ENCODE data around the gene SP4. TPM values are rescaled to one million over a fixed set of nuclear protein-coding genes. Genes with fewer than 3 reads are reported as not detected.
A peak's percentile ranks its signal among the peaks of the same experiment; 100 is the strongest.

The SP4 gene
- polyA plus RNA-seq, 12 donors, result 3.8 to 8.8 (median 7.2) TPM; not detected in 1

DNA sequence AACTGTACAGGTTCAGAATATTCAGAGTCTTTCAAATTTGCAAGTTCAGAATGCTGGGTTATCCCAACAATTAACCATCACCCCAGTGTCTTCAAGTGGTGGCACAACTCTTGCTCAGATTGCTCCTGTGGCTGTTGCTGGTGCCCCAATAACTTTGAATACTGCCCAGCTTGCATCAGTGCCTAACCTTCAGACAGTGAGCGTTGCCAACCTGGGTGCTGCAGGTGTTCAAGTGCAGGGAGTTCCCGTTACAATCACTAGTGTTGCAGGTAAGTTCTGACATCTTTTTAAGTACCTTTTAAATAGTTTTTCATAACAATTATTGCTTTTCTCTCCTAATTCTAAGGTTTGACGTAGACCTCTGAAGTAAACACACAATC, 2.7 kb downstream of the SP4 start:
- no peak for DNase-seq

DNA sequence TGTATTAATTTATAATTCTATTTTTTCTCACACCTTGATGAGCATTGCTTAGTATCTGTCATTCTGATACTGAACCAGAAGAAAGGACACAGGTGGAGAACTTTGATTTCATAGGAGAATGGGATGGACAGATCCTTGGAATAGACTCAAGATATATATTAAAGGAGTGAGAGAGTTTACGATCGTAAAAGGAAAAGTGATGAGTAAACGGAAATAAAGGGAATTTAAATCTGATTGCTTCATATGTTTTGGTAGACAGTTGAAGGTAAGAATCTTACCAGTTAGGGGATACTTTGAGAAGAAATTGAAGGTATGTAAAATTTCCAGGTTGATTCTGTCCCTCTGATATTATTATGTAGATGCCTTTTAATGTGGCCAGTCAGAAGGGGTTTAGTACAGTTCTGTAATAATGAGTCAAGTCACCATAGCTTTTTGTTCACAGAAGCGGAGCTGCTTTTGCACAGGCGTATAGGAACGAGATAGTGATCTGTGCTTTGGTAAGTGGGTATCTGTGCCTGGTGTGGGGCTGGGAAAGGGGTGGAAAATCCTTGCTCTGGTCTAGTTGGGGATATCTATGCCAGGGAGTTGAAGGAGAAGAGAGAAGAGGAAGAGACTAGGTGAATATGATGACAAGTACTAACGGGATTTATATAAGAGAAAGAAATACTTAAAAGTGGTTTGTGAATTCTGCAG, 15.4 kb downstream of the SP4 start:
- no peak for DNase-seq

DNA sequence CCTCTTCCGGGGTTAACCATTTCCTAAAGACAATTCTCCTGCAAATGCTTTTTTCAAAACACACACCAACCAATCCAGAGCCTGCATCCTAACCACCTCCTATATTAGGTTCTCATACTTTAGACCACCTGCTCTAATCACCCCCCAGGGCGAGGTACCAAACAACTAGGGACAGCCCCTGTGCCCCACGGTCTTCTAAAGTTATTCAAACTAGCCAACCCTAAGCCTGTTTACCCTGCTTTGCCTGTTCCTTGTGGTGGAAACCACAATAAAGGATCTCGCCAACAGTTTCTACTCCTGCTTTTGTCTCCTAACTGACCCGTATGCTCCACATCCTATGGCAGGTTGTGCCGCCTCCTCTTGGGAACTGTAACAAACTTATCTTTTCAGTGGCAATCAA, 21.1 kb downstream of the SP4 start:
- no peak for DNase-seq

DNA sequence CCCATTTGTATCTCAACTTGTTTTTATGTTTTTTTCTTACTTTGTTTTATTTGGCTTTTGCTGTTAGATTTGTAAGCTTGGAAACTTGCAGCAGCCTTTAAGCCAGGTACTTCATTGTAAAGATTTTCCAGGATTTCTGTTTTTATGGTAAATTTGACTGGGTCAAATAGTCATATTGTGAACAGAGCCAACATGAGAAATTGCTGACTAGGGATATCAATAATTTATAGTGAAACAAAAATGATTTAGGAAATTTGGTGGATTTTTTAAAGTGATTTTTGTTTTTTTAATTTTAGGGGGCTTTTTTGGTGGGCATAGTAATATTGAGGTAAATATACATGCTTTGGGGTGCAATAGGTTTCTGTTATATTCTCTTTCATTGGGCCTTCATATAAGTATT, 22.2 kb downstream of the SP4 start:
- no peak for DNase-seq

DNA sequence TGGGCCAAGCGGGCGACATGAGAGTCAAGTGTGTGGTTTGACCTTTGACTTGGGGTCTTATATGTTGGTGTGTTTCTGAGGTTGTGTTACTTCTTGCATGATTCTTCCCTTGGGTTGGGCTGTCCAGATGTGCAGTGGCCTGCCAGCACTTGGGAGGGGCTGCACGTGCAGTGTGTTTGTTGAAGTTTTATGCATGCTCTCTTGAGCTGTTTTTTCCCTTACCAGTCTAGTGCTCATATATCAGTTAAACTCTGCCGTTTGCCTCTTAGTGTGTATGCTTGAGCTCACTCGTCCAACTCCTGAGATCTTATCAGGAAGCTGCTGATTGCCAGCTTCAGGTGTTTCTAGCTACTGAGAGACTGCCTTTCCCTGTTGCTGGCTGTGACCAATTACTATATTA, 23.1 kb downstream of the SP4 start:
- DNase-seq, result no peak

DNA sequence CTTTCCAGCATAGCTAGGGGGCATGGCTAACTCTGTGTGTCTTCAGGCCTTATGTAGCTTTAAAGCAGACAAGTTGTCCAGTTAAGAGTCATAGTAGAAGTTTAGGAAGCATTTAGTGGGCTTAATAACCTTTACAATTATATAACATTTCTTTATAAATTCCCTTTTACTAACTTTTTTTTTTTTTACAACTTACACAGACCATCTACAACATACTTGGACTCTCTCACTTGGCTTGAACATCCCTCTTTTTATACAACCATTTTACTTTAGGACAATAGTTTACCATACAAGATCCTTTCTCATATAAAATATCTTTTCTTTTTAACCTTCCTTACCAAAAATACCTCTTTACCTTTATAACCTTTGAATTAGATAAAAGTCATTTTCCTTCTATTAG, 26.3 kb downstream of the SP4 start:
- DNase-seq, result no peak

DNA sequence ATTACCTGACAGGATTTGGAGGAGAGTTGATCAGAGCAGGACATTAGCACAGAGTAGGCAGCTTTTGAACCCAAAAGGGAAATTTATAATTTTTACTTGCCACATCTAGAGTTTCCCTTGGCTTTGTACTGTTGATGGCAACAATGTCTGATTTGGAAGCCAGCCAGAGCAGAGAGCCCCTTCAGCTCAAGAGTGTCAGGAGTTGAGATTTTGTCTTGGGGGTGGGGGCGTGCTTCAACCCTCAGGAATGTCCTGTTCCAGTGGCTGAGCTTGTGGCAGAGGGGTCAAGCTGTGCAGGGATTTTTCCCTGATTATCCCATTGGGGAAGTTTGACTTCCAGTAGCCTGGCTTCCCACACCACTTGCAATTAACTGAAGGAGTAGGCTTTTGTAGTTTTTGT, 27.0 kb downstream of the SP4 start:
- no peak for DNase-seq

DNA sequence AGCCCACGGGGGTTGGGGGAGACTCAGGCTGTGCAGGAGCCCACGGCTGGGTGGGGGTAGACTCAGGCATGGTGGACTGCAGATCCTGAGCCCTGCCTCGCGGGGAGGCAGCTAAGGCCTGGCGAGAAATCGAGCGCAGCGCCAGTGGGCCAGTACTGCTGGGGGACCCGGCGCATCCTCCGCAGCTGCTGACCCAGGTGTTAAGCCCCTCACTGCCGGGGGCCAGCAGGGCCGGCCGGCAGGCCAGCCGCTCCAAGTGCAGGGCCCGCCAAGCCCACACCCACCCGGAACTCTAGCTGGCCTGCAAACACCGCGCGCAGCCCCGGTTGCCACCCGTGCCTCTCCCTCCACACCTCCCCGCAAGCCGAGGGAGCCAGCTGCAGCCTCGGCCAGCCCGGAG, 33.4 kb downstream of the SP4 start:
- DNase-seq, result no peak

DNA sequence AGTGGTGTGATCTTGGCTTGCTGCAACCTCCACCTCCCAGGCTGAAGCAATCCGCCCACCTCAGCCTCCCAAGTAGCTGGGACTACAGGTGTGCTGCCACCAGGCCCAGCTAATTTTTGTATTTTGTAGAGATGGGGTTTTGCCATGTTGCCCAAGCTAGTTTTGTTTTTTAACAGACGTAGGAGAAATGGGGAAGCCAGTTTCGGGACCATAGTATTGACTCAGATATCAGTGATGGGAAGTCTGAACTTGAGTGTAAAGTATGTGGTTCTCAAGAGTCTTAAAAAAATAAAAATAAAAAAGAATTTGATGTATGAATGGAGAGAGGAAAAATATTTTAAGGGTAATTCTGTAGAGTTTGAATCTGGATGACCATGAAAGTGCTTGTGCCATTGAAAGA, 34.2 kb downstream of the SP4 start:
- DNase-seq, result no peak

DNA sequence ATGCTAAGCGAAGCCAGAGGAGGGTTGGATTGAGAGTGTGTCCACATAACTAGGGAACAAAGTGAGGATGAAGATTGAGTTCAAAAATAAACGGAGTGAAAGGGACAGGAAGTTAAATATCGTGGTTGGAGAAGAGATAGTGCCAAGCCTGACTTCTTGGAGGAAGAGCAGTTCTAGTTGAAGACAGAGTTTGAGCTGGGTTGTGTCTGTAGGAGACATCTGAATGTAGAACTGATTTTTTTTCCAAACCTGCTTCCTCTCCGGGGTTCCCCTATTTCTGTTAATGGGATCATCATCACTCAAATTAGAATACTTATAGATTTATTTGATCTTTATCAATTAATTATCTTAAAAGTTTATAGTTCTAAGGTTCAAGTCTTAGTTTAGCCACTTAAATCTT, 35.6 kb downstream of the SP4 start:
- DNase-seq, result no peak

DNA sequence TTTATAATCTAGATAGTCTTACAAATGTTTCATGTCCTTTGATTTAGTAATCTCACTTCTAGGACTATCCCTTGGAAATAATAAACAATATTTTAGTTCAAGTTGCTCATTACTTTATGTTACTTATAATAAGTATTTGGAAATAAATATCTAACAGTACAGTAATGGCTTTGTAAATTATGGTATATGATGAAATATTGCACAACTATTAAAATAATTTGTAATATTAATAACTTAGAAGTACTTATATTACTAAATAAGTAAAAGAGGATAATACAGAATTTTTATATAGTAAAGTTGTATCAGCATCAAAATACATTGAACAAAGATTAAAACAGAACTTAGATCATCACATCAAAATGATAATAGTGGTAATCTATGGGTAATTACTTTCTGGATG, 41.1 kb downstream of the SP4 start:
- no peak for DNase-seq

DNA sequence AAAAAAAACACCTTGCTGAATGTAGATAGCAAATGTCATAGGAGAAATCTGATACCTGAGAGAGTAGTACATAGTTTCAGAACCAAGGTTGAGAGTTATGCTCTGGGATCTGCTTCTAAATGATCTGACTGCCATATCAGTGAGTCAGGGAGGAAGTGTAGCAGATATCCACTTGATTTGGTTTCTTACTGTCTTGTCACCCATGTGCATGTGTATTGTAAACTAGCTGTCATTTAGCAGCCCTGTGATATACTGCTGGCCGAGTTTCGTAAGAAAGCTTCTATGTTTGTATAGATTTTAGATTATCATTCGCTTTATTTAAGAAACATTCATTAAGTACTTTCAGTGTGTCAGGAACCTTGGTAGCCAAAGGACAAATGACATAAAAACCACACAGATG, 42.0 kb downstream of the SP4 start:
- no peak for DNase-seq

DNA sequence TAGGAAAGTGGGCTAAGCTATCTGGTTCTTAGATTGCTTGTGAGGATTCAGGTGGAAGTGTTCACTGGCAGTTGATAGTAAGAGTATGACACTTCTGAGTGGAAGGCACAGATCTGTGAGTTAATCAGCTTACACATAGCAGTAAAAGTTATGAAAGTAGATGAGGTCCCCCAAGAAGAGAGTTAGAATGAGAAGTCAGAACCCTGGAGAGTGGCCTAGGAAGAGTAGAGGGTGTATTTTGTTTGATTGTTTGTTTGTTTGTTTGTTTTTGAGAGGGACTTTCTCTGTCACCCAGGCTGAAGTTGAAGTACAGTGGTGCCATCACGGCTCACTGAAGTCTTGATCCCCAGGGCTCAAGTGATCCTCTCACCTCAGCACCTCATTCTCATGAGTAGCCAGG, 44.1 kb downstream of the SP4 start:
- no peak for DNase-seq

DNA sequence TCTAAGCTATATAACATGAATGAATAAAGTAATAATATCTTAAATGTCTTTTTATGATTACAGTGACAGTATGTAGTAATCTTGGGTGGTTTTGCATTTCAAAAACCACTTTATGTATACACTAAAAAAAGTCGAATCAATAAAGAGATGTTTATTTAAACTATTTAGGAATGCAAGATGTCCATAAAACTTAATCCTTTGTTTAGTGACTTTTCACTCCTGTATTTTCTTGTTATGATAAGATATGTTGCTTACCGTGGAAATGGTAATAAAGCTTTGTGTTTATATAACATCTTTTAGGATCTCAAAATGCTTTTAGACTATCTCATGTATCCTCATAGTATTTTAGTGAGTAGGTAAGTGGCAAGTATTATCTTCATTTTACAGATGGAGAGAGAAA, 48.5 kb downstream of the SP4 start:
- no peak for DNase-seq

DNA sequence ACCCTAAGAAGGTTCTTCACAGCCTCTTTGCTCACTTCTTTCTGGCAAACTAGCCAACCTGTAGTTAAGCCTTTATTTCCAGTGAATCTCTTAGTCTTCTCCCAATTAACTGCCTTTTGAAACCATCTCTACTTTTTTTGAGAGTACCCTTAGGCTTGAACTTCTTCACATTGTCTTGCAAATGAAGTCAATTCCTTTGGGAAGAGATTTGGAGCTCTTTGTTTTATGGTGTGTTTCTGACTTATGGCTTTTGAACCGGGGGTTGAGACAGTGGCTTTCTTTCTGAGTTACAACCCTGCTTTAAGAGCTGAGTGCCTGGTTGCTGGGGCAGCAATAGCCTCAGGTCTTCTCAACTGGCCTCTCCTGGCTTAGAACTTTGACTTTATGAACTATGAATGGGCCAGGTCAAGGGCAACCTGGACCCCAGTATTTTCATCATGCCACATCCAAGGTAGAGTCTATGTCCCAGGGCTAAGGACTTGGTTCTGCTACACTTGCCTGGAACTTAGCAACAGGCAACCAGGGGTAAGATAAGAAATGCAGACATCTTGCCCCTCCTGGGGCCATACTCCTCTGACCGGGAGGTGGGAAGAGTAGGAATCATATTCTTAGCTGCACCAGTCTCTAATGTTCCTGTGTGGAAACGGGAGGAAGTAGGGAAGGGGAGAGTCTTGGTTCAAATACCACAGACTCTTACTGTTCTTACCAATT, 53.0 kb downstream of the SP4 start:
- DNase-seq, result no peak

DNA sequence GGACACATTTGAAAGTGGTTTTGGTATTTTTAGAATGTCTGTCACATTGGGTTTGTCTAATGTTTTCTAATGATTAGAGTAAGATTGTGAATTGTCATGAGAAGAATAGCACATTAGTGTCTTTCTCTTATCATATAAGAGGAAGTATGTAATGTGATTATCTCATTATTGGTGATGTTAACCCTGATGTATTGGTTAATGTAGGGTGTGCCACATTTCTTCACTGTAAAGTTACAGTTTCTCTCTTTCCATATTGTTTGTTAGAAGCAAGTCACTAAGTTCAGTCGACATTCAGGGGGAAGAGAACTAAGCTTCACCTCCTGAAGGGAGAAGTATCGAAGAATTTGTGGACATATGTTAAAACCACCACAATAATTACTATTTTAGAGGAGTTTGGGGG, 58.6 kb downstream of the SP4 start:
- DNase-seq, result no peak

DNA sequence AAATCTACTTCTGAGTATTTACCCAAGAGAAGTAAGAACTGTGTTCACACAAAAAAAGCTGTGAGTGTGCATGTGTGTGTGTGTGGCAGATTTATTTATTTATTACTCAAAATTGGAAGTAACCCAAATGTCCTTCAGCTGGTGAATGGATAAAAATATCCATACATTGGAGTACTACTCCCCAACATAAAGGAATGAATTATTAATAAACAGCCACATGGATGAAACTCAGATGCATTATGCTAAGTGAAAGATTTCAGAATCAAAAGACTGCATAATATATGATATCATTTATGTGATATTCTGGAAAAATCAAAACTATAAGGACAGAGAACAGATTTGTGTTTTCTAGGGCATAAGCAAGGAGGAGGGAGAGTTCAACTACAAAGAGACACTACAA, 67.8 kb downstream of the SP4 start:
- DNase-seq, result no peak

DNA sequence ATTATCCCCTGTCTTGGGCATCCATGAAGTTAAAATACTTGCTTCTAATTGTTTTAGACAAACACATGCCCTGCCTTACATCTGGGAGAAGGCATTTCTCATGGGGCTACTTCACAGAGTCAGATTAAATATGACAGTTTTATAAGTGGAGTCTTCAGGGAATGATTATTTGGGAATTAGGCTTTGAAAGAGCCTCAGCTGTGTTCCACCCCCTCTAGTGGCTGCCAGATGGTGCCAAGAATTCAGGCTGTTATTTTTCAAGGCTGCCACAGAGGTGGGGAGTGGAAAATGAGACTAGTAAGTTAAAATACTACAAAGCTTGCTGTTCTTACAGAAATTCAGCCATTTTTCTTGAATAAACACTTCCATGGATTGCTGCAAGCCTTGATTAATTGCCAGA, 69.2 kb downstream of the SP4 start:
- DNase-seq, result no peak

DNA sequence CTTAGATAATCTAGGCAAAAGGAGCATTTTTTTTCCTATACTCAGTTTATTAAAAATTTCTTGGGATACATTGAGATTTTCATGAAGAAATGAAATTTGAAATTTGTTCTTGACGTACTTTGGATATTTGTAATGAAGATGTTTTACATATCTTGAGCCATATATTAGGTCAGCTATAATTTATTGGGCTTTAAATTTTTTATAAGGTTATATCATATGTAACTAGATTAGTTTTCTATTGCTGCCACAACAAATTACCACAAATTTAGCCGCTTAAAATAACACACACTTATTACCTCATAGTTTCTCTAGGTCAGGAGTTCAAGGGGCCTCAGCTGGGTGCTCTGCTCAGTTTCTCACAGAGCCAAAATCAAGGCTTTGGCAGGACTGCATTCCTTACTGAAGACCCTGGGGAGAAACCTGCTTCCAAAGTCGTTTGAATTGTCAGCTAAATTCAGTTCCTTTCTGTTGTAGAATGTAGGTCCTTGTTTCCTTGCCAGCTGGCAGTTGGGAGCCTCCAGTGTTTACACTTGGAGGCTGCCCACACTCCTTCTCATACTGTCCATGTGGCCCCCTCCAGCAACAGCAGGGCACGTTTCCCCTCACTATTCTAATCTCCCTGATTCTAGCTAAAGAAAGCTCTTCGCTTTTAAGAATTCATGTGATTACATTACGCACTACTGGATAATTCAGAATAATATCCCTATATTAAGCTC, 72.4 kb downstream of the SP4 start:
- DNase-seq, result peak; percentile 0

DNA sequence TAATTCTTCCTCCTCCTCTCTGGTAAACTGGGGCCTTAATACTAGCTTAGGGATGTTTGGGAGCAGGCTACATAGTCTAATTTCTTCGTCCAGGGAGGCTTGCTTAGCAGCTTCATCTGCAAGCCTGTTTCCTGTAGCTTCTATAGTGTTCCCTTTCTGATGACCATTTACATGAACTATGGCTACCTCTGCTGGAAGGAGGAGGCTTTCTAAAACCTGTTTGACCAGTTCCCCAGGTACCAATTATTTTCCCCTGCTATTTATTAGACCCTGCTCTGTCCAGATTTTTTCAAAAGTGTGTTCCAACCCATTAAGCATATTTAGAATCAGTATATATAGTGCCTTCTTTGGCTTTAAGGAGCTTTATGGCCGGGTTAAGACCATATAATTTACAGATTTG, 76.1 kb downstream of the SP4 start:
- no peak for DNase-seq

DNA sequence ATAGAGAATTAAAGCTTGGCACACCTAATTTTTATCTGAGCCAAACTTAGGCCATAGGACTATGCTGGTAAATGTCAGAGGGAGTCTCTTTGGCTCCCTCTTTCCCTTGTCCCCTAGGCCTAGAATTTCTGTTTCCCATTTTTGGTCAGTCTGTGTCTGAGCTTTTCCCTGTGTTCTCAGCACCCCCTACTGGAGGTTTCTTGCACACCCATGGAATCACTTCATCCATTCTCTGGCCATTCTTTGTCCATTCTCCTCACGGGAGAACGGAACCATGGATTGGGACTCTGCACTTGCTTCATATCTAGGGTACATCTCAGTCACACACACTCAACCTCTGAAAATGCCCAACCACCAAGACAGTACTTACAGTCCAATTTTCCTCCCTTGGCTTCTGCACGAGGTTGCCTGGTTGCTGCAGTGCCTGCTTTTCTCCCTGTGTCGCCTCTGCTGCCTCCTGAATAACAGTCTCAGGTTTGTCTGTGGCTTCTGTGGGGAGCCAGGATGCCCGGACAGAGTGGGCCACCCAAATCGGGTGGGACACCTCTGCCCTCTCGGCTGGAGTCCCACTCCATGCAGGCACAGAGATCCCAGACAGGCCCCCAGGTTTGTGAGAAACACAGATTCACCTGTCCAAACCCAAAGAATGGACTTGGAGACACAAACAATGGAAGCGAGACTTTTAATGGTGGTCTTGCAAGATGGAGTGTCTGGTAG, 79.9 kb downstream of the SP4 start:
- peak; percentile 13 for DNase-seq

DNA sequence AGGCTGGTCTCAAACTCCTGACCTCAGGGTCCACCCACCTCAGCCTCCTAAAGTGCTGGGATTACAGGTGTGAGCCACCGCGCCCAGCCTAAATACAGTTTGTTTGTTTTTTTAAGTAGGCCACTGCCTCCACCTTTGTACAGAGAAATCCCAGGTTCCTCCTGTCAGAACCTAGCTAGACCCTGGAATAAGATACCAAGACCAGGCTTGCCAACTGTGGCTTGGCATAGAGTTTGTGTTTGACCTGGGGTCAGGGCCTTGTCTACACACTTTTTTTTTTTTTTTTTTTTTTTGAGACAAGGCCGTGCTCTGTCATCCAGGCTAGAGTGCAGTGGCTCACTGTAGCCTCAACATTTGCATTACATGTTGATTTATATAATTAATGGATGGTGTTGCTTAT, 80.7 kb downstream of the SP4 start:
- DNase-seq, result no peak

DNA sequence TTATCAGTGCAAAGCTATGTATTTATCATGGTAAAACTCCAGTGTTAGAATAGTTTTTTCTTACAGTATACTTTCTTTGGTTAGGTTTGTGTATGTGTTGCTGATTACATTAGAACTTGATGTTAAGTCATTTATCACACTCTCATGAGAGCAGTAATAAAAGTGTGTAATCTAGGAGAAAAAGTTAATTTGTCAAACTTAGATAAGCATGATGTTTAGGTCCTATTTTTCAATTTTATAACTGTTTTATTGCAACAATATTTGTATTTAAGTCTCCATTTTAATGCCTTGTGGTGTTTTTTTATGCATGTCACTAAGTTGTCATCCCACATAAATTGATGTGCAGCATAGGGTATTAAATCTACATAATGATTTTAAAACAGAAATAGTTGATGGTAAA, 86.2 kb downstream of the SP4 start:
- no peak for DNase-seq

Data from muscle of arm (tissue), 12 donors.